Endodermal cell (in vitro differentiated cells): ENCODE data around the gene SPG7. TPM values are rescaled to one million over a fixed set of nuclear protein-coding genes. Genes with fewer than 3 reads are reported as not detected.

Source experiments
- DNase-seq: peaks from one replicate; pipeline ENCODE4 v3.0.0-alpha.2; 2017
- H3K27ac ChIP-seq: 2 replicates; pipeline ENCODE4 v1.5.1; 2013; ENCODE audit warnings: mild to moderate bottlenecking, low read depth, low read length, moderate library complexity
- H3K27me3 ChIP-seq: 2 replicates; pipeline ENCODE4 v1.6.1; 2013; ENCODE audit warnings: mild to moderate bottlenecking, low read length, moderate library complexity; ENCODE audit not compliant: insufficient read depth, control insufficient read depth, poor library complexity, severe bottlenecking
- H3K36me3 ChIP-seq: 2 replicates; pipeline ENCODE4 v1.7.0; 2013; ENCODE audit warnings: mild to moderate bottlenecking, low read length, moderate library complexity; ENCODE audit not compliant: control insufficient read depth, insufficient read depth
- H3K4me1 ChIP-seq: one replicate; pipeline ENCODE4 v1.7.0; 2013; ENCODE audit warnings: low read length; ENCODE audit not compliant: control insufficient read depth, insufficient read depth
- H3K4me3 ChIP-seq: 2 replicates; pipeline ENCODE4 v1.5.1; 2013; ENCODE audit warnings: mild to moderate bottlenecking, low read length, moderate library complexity
- H3K9ac ChIP-seq: 2 replicates; pipeline ENCODE4 v1.6.1; 2013; ENCODE audit warnings: mild to moderate bottlenecking, low read length, moderate library complexity; ENCODE audit not compliant: poor library complexity, severe bottlenecking; ENCODE audit errors: extremely low read depth
- H3K9me3 ChIP-seq: 2 replicates; pipeline ENCODE4 v1.6.1; 2013; ENCODE audit warnings: mild to moderate bottlenecking, low read length, moderate library complexity; ENCODE audit not compliant: control insufficient read depth
- H3K27ac Mint-ChIP-seq: 2 replicates; pipeline ENCODE4 v1.8.0; 2020; ENCODE audit warnings: mixed read lengths
- H3K27me3 Mint-ChIP-seq: 2 replicates; pipeline ENCODE4 v1.8.0; 2021; ENCODE audit warnings: mild to moderate bottlenecking, mixed read lengths; ENCODE audit not compliant: insufficient read depth
- H3K36me3 Mint-ChIP-seq: 2 replicates; pipeline ENCODE4 v1.8.0; 2020; ENCODE audit warnings: low read depth, mixed read lengths
- H3K4me1 Mint-ChIP-seq: 2 replicates; pipeline ENCODE4 v1.8.0; 2020; ENCODE audit warnings: mixed read lengths
- H3K4me3 Mint-ChIP-seq: 2 replicates; pipeline ENCODE4 v1.8.0; 2020; ENCODE audit warnings: mild to moderate bottlenecking, moderate library complexity, mixed read lengths
- H3K9me3 Mint-ChIP-seq: 2 replicates; pipeline ENCODE4 v1.8.0; 2020; ENCODE audit warnings: mild to moderate bottlenecking, mixed read lengths
- WGBS, 2 experiments: methylation state at CpG; one replicate each; pipeline versions ENCODE4 v1.1.5 to v1.1.7; 2013; ENCODE audit warnings: missing lambda C conversion rate in 2 of 2, mixed read lengths in 1 of 2; ENCODE audit not compliant: insufficient coverage in 1 of 2, insufficient read length in 1 of 2; 5-methylcytosine and 5-hydroxymethylcytosine counted together
- total RNA-seq, 2 donors: library from RNA; stranded (reverse); fragmentation: NEBNext Ultra II Directional in 1 of 2; extraction: Animal tissue kit (Norgen Biotek cat#: 25700) in 1 of 2; gene quantifications; 2 replicates in 1 of 2; 3 replicates in 1 of 2; pipeline ENCODE4 v1.2.1, GENCODE V29; 2021
- TF ChIP-seq, protein P1 (sequence below): fragments of 200-600 bp; sonication (generic); conservative IDR thresholded peaks from 2 replicates; pipeline ENCODE4 v1.5.0; 2021; ENCODE audit warnings: antibody characterized with exemption, mild to moderate bottlenecking

Gene SPG7
- total RNA-seq, 2 donors from 2014 or later: 153 to 156 TPM

DNA sequence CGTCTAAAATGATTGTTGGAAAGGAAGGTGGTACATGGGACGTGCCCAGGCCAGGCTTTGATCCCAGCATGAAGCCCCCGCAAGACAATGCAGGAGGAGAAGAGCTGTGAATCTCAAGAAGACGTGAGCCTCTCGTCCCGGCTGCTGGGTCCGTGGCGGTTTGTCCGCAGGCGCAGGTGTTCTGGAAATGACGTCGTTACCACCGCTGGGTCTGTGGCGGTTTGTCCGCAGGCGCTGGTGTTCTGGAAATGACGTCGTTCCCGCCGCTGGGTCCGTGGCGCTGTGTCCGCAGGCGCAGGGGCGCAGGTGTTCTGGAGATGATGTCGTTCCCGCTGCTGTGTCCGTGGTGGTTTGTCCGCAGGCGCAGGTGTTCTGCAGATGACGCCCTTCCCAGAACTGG is 14.1 kb downstream of the SPG7 start:
- no peak overlapping the region for H3K27ac Mint-ChIP-seq
- H3K36me3 Mint-ChIP-seq: peaks cover 90% of the 10 kb centered on the region
- no peaks in the 10 kb centered on the region for H3K27me3 Mint-ChIP-seq

DNA sequence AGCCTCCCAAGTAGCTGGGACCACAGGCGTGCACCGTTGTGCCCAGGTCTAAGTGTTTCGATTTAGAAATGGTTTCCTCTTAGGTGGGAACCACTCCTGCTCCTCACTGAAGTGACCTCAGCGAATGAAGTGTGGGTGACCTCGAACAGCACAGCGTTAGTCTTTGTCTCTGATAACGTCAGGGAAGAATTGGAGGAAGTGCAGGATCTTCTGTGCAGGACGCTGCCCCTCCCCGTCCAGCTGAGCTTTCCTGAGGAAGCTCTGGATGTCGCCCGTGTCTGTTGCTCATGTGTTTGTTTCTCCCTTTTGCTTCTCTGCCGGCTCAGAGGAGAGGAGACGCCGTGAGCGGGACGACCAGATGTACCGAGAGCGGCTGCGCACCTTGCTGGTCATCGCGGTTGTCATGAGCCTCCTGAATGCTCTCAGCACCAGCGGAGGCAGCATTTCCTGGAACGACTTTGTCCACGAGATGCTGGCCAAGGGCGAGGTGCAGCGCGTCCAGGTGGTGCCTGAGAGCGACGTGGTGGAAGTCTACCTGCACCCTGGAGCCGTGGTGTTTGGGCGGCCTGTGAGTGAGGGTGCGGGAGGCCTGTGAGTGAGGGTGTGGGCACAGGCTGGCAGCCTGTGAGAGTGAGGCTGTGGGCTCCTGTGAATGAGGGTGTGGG is 15.6 kb downstream of the SPG7 start:
- Mint-ChIP-seq H3K27ac (no peak overlapping the region), H3K4me1 (no peaks in the 10 kb centered on the region)
- H3K27ac ChIP-seq: no peak overlapping the region

More for the DNA sequence above, 14.1 kb downstream of the SPG7 start:
- Histone ChIP-seq H3K36me3 (peaks cover 86% of the 10 kb centered on the region), H3K4me3 (no peak overlapping the region), H3K27ac (no peak overlapping the region), H3K4me1 (no peaks in the 10 kb centered on the region), H3K27me3 (no peaks in the 10 kb centered on the region), H3K9me3 (no peaks in the 10 kb centered on the region), H3K9ac (no peak overlapping the region)
- DNase-seq: peak; percentile 73
- Mint-ChIP-seq H3K4me3 (no peak overlapping the region), H3K9me3 (no peaks in the 10 kb centered on the region), H3K4me1 (no peaks in the 10 kb centered on the region)
- TF ChIP-seq, protein P1, sequence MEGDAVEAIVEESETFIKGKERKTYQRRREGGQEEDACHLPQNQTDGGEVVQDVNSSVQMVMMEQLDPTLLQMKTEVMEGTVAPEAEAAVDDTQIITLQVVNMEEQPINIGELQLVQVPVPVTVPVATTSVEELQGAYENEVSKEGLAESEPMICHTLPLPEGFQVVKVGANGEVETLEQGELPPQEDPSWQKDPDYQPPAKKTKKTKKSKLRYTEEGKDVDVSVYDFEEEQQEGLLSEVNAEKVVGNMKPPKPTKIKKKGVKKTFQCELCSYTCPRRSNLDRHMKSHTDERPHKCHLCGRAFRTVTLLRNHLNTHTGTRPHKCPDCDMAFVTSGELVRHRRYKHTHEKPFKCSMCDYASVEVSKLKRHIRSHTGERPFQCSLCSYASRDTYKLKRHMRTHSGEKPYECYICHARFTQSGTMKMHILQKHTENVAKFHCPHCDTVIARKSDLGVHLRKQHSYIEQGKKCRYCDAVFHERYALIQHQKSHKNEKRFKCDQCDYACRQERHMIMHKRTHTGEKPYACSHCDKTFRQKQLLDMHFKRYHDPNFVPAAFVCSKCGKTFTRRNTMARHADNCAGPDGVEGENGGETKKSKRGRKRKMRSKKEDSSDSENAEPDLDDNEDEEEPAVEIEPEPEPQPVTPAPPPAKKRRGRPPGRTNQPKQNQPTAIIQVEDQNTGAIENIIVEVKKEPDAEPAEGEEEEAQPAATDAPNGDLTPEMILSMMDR: no peak
- 92 to 96% methylated on average over 19 to 31 of the region's 31 CpGs for WGBS, 2 experiments

DNA sequence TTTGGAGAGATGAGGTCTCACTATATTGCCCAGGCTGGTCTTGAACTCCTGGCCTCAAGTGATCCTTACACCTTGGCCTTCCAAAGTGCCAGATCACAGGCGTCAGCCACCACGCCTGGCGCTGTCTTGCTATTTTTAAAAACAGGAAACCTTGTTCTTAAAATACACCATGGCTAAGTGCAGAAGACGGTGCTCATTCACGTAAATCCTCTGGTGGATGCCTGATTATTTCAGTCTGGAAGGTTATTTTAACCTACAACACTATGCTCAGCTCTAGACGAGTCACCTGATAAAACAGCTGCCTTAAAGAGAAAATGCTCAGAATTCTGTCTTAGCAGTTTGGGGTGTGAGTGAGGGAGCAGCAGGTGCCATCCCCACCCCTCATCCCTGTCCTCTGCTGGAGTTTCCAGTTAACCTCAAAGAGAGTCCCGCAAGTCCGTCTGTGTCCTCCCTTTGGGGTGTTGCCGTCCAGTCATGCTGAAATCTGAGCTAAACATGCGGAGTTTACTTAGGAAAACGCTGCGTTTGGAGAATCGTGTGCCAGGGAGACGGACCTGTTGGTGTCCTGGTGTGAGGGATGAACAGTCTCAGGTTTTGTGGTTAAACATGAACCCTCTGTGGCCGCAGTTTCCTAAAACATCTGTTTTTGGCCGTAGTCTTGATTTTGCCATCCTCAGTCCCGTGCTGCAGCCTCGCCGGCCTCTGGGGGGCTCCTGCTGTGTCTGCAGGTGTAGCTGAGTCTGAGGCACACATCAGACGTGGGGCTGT is 17.1 kb downstream of the SPG7 start:
- H3K9me3 Mint-ChIP-seq: no peaks in the 10 kb centered on the region
- no peaks in the 10 kb centered on the region for H3K4me1 Mint-ChIP-seq
- no peak overlapping the region for H3K9ac ChIP-seq

More for the DNA sequence above, 15.6 kb downstream of the SPG7 start:
- WGBS, 2 experiments: 93 to 95% methylated on average over 25 to 32 of the region's 32 CpGs
- no peak overlapping the region for H3K4me3 Mint-ChIP-seq
- H3K4me1 ChIP-seq: no peaks in the 10 kb centered on the region
- H3K36me3 Mint-ChIP-seq: peaks cover 86% of the 10 kb centered on the region
- H3K9ac ChIP-seq: no peak overlapping the region
- H3K27me3 ChIP-seq: no peaks in the 10 kb centered on the region
- no peaks in the 10 kb centered on the region for H3K9me3 ChIP-seq
- no peak overlapping the region for H3K4me3 ChIP-seq
- no peaks in the 10 kb centered on the region for H3K9me3 Mint-ChIP-seq
- TF ChIP-seq, protein P1: no peak
- peaks cover 82% of the 10 kb centered on the region for H3K36me3 ChIP-seq
- no peaks in the 10 kb centered on the region for H3K27me3 Mint-ChIP-seq
- no peak for DNase-seq

More for the DNA sequence above, 17.1 kb downstream of the SPG7 start:
- Histone ChIP-seq H3K4me1 (no peaks in the 10 kb centered on the region), H3K27ac (no peak overlapping the region), H3K36me3 (peaks cover 87% of the 10 kb centered on the region), H3K4me3 (no peak overlapping the region), H3K9me3 (no peaks in the 10 kb centered on the region), H3K27me3 (no peaks in the 10 kb centered on the region)
- 87 to 88% methylated on average over 15 to 20 of the region's 20 CpGs for WGBS, 2 experiments
- Mint-ChIP-seq H3K36me3 (peaks cover 89% of the 10 kb centered on the region), H3K4me3 (no peak overlapping the region), H3K27me3 (no peaks in the 10 kb centered on the region), H3K27ac (no peak overlapping the region)
- TF ChIP-seq, protein P1: peak; percentile 32
- no peak for DNase-seq
